ENCODE data around the gene DYNLT3.

Gene DYNLT3

DNA sequence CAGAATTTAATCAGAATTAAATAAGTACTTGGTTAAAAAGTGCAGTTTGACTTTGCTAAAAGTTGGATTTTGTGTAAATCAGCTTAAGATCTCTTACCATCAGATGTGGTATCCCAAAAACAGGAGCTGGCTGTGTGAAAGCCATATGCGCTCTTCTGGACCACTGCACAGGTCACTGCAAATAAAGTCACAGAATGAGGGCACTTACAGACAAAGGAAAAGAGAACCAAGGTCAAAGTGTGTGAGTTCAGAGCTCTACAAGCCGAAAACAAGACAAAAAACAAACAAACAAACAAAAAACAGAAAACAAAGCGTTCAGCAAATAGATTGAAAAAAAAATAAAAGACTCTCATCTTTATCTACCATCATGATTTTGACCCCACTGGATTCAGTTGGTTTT lies 6.4 kb downstream of the DYNLT3 start:
- no peak for DNase-seq (ENCODE audit: low spot score)

DNA sequence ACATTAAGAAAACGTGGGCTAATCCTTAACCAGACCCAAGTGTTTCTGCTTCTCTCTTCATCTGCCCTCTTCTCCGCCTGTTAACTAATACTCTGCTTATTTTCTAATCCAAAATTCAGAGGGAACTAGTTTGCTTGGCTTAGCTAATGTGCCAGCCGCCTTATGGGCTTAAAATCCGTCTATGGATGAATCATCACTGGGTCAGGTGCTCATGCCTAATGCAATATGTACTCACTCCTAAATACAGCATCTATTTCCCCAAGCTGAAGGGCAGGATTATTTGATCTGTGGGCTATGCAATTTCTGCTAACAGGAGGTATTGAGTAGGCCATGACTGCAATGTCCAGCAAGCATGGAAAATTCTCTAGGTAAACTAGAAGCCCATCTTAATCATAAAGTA lies 12.4 kb downstream of the DYNLT3 start:
- DNase-seq (ENCODE audit: low spot score): no peak

DNA sequence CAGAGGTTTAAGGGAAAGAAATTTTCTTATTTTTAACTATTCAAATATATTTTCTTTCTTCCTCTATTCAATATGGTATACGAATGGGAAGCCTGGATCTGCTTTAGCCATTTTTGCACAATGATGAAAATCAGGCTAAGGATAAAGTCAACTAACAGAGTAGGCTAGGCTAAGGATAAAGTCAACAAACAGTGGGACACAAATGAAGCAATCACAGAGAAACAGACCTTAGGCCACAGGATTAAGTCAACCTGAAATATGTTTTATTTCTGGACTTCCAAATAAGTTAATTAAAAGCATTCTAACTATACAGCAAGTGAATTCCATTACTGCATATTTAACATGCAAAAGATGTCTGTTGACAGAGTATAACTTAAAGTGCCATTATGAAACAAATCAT lies 17.0 kb downstream of the DYNLT3 start:
- DNase-seq (ENCODE audit: low spot score): no peak

DNA sequence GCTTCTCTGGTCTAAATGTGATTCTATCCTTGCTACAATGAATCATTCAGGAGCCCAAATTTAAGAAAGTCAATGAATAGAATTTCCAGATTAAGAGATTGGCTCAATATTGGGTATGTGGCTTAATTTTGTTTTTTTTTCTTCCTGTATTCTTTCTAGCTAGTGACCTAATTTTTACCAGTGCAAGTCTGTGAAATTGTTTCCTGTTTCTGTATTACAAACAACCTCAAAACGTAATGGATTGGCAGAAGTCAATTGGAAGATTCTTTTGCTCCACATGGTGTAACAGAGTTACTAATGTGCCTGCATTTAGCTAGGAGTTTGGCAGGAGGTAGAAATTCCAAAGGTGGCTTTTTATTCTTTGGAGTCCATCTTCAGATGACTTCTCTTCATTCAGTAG lies 17.6 kb downstream of the DYNLT3 start:
- DNase-seq (ENCODE audit: low spot score): no peak

DNA sequence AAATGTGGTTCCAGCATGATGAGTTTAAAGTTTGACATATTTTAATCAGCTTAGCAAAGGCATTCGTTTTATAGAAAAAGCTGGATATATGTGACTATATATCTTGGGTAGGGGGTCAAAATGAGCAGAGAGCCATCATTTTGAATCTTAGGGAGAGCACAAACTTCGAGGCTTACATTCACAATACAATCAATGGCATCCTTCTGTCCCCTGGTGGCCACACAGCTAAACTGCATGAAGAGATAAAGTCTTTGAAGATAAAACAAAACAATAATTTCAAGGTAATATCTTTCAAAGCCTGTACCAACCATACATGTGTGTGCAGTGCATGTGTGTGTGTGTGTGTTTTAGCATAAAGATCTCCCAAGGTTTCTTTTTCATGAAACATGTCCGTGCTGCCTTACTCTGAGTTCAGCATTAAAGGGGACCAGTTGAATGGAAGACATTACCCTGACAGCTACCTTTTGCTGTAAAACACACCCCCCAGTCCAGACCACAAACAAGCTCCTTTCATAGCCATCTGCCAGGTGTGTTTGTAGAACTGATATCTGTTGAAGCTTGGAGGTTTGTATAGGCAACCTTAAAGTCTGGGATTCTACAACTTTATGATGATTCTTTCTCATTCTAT lies 22.0 kb downstream of the DYNLT3 start:
- peak; percentile 47 for DNase-seq (ENCODE audit: low spot score)

DNA sequence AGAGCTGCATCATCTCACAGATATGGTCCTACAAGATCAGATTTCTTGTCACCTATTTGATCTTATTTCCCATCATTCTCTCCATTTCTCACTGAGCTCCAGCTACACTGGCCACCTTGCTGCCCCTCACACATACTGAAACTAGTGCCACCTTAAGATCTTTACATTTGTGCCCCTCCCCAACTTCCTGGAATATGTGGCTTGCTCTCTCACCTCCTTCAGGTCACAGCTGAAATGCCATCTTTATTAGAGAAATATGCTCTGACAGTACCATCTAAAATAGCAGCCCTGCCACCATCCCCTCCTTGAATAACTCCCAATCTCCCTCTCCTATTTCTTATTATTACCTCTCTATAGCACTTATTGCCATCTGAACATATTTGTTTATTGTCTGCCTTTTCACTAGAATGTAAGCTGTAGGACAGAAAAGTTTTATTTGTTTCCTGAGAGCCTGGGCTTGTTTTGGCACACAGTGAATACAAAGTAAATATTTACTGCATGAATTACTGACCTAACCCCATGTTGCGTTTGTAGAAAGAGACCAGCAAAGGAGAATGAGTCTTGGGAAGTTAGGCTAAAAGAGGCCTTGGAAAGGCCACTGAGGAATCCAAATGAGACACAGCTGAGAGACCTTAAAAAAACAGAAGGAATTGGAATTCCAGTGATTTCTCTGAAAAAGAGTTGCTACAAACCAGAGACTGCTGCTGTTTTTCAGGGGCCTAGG lies 22.7 kb downstream of the DYNLT3 start:
- DNase-seq (ENCODE audit: low spot score): no peak

DNA sequence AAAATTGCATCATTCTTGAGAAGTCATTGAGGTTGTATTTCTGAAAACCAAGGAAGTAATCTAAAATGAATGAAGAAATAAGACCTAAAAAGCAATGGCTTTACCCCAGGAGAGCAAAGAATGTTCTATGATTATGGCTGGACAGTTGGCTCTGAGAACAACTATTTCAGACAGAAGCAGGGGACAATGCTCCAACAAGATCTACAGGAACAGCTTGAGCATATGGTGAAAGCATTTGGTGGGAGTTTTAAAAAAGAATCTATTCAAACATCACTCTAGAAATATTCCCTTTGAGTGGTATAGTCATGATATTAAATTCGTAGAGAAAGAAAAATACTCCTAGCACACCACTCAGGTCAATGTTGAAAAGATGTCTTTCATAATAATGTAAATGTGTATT lies 26.7 kb downstream of the DYNLT3 start:
- no peak for DNase-seq (ENCODE audit: low spot score)

DNA sequence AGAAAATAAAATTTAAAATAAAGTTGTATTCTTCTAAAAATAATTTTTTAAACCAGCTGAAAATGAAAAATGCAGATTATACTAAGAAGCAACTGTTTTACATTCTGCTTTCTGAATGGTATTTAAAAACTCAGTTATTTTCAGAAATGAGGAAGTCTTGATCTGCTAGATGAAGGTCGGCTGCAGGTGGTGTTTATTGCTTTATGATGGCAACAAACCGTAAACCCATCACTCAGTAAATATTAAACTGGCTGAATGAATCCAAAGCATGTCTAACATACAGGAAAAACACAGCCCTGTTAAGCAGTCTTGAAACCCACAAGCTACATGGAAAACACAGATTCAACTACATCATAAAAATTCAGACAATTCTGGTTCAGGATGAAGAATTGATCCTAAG lies 29.3 kb downstream of the DYNLT3 start:
- no peak for DNase-seq (ENCODE audit: low spot score)

DNA sequence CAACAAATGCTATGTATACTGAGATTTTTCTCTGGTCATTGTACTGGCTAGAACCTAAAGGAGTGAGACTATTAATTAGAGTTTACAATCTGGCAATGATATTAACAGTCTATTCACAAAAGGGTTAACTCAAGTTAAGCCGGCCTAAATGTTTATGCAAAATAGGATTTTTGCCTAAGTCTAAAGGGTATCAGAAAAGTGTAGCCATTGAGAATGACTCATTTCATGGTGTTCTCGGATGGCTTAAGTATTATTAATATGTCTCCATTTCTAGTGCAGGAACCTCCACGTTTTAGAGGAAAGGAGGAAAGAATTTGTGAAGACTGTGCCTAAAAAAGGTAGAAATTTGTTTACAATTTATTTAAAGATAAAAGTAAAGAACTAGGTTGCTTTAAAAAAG lies 29.8 kb downstream of the DYNLT3 start:
- no peak for DNase-seq (ENCODE audit: low spot score)

DNA sequence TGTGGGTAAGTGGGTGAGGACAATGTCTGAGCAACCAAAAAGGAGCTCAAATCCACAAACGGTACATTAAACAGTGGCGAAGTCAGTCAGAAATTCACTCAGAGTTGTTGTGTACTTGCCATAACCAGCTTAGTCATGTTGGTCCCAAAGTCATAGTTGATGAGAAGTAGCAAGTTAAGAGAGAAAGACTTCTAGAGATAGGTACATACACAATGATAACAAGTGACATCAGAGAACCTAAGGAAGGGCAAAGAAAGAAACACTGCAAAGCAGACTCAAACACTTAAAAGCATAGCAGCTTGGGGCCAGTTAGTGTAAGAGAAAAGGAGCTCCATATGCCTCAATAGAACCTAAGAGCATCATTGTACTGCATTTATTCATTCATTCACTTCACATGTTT lies 30.2 kb downstream of the DYNLT3 start:
- DNase-seq (ENCODE audit: low spot score): no peak

DNA sequence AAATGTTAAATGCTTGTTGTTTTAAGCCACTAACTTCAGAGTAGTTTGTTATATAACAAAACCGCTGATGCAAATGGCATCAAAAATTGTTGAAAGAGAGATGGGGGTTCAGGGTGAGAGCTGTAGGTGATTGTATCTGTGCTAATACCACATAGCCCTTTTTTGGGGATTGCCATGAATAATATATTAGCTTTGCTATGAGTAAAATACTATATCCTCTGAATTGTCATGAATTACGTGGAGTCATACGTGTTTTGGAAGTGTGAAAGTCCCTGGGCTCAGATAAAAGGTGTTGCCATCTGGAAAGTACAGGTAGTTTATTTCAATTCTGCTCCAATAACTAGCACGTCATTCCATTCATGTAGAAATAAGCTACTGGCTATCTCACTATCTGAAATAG lies 30.6 kb downstream of the DYNLT3 start:
- no peak for DNase-seq (ENCODE audit: low spot score)

DNA sequence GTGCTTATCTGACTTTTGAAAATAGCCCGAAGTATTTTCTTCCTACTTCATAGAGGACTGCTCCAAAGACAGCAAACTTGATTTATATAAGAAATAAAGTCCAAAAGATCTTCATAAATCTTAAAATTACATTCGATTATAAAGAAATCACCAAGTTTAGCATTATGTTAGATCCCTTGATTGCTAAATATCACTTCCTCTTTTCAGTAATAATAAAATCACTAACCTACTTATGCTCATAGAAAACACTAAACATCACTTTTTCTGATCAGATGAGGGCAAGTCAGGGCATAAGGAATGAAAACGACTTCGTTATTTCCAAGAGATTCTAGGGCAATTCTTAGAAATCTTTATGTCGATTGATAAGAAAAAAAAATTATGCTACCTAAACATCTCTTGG lies 32.0 kb downstream of the DYNLT3 start:
- no peak for DNase-seq (ENCODE audit: low spot score)

DNA sequence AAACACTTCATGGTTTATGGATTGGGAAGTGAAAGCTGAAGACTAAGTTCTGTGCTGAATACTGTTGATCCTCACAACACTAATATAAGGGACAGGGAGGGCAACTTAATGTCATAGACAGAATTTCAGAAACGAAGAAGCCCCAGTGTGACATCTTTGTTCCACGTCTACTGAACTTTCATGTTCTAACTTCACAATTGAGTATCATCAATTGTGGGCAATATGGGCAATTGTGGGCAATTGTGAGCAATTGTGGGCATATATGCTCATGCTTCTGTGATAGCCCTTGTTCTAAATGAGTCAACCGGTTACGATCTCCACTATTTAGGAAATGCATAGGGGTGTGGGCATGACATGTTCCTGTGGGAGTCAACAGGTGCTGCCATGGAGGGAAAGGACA lies 33.8 kb downstream of the DYNLT3 start:
- DNase-seq (ENCODE audit: low spot score): no peak

DNA sequence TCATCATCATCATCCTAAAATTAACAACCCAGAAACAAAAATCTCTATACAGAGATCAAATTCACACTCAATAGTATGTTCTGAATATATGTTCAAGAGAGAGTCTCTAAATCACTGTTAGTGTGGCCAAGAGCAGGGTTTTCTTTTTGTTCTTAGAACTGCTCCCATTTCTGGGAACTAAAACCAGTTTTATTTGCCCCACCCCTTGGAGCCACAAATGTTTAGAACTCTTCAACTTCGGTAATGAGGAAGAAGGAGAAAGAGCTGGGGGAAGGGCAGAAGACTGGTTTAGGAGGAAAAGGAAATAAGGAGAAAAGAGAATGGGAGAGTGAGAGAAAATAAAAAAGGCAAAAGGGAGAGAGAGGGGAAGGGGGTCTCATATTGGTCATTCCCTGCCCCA lies 35.3 kb downstream of the DYNLT3 start:
- no peak for DNase-seq (ENCODE audit: low spot score)

DNA sequence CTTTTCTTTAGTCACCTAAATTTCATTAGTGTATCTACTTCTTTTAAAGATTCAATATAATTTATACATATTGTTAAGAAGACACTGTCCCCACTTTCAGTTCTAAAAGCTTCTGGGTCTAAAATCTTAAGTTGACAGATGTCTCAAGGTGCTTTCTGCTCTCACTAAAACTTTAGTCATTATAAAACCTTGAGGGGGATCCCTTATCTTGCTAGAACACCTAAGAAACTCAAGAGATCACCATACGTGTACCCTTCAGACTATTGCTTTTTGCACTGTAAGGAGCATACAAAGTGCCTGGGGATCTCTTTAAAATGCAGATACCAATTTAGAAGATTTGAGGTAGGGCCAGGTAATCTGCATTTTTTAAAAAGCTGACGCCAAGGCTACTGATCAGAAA lies 37.4 kb downstream of the DYNLT3 start:
- no peak for DNase-seq (ENCODE audit: low spot score)

DNA sequence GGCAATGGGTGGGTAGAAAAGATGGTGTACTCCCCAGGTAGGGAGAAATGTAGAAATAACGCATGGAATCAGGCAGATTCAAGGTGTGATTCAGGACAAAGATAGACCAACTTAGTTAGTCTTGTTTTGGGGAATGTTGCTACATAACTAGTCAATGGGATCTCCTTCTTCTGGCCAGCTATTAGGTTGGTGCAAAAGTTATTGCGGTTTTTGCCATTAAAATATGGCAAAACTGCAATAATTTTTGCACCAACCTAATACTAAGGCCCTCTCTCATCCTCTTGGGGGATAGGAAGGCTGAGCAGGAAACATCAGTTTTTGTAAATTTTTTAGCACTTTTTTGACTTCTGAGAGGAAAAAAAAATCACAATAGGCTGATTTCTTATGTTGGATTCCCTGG lies 44.3 kb downstream of the DYNLT3 start:
- DNase-seq (ENCODE audit: low spot score): no peak

DNA sequence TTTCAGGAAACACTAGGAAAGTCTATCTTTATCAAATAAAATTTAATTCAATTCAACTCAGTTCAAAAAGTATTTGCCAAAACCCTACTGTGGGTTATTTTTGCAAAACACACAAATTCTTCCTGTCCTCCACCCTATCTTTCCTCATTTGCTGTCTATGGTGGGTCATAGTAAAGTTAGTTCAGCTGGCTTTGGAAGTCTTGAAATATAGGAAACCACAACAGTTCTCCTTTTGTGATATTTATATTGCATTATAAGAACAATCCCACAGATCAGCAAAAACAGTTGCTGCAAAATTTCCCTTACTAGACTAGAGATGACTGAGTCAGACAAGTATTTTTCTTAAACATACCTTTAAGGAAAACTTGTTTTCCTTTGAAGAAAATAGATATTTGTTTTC lies 45.3 kb downstream of the DYNLT3 start:
- no peak for DNase-seq (ENCODE audit: low spot score)

DNA sequence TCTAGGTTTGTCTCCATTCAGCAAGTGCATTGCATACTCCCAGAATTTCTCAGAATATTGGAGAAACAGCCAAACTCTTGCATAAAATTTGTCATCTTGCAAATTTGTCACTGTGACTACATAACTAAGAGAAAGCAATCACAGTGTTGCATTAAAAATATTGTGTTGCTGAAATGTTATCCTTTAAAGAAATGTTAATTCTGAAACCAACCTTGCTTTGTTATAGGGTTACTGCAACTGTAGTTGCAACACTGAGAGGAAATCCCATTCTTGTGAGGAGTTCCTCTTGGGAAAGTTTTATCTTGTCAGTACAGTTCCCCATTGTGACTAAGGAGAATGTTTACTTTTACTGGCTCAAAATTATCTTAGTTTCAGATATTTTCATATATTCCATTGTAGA lies 46.7 kb downstream of the DYNLT3 start:
- no peak for DNase-seq (ENCODE audit: low spot score)

DNA sequence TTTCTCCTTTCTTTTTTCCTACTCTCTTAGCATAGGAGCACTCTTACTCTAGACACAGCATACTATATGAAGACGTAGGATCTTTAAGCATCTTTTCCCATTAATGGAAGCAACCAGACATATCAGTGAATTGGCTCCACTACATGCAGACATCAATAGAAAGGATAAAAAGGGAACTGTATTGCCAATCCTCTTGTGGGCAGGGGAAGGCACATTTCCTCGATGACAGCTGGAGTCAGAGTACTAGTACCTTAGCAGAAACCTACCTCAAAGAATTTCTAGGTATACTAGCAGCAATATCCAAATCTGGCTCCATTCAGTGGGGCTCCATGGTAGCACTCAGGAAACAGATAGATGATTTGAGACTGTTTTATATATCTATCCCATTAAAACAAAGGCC lies 47.4 kb downstream of the DYNLT3 start:
- no peak for DNase-seq (ENCODE audit: low spot score)

DNA sequence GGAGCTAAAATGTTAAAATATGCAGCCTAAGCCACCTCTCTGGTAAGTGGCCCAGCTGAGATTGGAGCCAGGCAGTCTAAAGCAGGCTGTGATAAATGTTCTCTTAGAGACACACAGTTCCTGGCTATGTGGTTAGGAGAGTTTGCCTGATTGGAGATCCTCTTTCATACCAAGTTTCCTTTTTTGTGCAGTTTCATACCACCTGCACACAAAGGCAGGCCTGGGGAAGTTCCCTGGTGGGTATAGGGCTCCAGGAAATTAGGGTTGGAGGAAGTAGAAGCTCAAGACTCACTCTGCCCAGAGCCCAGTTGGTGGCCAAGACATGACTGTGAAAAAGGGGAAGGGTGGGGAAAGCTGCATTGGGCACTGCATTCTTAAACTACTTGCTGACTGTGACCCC lies 50.6 kb downstream of the DYNLT3 start:
- no peak for DNase-seq (ENCODE audit: low spot score)

DNA sequence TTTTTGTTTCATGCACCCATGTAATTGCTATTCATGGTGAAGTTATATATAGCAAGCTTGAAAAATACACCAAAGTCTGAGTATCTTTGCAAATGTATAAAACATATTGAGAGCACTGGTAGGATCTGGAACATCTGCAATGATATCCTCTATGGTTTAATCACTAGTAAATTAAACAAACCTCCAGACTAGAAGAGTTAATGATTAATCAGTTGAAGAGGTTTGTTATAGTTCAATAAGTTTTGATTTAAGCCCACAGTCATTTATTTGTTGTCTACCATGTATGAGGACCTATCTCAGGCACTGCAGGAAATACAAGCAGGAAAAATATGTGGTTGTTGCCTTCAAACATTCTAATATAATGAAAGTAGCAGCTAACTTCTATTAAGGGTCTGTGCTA lies 51.1 kb downstream of the DYNLT3 start:
- no peak for DNase-seq (ENCODE audit: low spot score)

Measured in CD4-positive, alpha-beta T cell treated with Interleukin-6 at 100 ng/mL for 8 hours (primary cell).